RKO (cell line): Measurements from ENCODE around the gene C1GALT1C1L.
"Not testable (repeated sequence)": the region's sequence is repeated elsewhere in the genome, so short reads cannot be mapped to it uniquely, and the experiment has no call there.

Experiments used
- DNase-seq: peaks from one replicate; pipeline ENCODE4 v3.0.0-alpha.2; 2016; ENCODE audit warnings: low spot score

The C1GALT1C1L gene

DNA sequence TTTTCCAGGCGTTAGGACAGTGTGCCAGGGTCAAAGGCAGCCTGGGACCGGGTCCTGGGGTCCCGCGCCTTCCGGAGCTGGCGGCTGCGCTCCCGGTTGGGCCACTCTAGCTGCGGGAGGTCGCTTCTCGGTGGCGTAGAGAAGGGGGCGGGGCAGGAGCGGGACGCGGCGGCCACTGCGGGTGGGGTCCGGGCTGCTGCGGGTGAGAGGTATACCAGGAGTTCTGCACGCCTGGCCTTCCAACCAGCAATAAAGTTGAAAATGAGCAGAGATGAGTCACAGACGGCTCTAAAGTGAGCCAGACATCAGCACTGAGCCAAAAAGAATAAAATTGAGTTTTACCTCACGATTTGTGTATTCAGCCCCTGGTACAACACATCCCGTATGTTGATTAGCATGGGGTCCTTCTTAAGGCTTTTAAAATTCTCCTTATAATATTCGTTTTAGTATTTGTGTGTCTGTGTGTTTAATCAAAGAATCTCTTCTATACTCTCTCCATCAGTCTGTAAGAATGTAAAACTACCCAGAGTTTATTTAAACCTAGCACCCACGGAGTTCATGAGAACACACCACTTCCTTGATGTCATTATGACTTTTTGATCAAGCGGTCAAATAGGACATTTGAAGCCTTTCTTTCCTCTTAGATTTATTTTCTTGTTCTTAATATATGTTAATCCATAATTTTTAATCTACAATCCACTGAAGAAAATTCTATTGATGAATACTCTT, at the start of gene C1GALT1C1L:
C1GALT1C1L (minus strand) TSS at position 108 of the 729 bp plus-strand sequence; CDS start at position 1, 107 bp downstream.
- DNase-seq = no peak

DNA sequence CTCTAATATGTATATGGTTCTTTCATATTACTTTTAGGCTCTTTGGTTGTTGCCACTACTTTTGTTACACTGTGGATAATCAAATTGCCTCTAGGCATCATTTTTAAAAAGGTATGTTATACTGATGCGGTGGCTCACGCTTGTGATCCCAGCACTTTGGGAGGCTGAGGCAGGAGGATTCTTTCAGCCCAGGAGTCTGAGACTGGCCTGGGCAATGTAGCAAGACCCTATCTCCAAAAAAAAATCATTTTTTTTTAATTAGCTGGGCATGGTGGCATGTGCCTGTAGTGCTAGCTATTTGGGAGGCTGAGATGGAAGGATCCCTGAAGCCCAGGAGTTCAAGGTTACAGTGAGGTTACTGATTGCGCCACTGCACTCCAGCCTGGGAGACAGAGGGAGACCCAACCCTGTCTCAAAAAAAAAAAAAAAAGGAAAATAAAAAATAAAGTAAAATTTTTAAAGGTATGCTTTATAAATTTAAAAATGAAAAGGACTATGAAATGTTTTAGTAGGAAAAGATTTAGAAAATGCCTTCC, 49.5 kb upstream of the C1GALT1C1L start:
- no peak for DNase-seq

GRCh38 chr2:43724728-43725526, 48.7 kb upstream of the C1GALT1C1L start:
- DNase-seq = no peak

DNA sequence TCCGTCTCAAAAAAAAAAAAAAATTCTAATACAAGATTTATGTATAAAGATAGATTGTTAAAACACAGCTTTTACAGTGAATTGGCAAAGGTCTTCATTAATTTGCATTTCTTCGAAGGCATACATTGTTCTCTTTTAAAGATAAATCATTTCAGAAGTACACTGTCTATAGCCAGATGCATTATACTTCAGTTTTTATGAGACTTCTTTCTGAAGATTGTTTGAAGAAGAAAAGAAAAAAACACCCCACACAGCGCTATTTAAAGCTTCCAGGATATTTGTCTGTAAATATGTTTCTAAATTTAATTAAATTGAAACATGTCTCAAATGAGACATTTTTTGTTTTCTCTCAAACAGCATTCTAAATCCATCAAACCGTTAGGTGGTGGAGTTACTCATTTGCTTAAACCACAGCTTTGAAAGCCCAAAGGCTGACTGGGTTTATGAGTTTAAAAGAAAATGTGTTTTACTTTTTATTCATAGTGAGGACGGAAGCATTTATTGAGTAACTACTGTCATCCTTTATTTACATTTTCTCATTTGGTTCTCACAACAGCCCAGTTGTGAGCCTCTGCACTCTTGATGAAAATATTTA, 42.4 kb upstream of the C1GALT1C1L start:
- no peak for DNase-seq

DNA sequence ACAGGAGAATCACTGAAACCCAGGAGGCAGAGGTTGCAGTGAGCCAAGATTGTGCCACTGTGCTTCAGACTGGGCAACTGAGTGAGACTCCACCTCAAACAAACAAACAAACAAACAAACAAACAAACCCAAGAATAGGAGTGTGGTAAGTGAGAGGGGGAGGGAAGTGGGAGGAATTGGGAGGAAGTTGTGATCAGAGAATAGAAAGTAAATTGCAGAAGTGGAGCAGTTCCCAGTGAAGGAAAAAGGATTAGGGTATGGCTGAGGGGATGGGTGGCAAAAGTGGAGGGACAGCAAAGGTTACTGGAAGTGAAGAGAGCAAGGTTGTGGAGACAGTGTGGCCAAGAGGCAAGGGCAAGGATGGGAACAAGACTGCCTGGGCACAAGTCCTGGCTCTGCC, 41.1 kb upstream of the C1GALT1C1L start:
- no peak for DNase-seq

GRCh38 chr2:43715300-43716098, 39.3 kb upstream of the C1GALT1C1L start:
- no peak for DNase-seq

GRCh38 chr2:43714164-43714563, 37.9 kb upstream of the C1GALT1C1L start:
- DNase-seq = peak; percentile 35

DNA sequence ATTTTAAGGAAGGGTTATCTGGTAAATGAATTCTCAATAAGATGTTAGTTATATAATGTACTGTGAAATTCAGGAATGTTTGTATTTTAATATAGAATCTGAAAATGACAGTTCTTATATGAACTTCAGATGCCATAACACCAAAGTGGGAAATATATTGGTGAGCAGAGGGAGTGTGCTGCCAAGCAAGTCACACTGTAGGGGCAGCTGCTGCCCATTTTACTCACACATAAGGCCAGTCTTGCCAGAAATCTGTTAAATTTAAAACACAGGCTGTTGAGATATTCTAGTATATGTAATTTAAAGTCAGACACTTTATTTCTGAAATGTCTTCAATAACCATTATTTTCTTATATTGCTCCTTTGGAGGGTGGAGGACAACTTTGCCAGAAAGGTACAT, 34.6 kb upstream of the C1GALT1C1L start:
- no peak for DNase-seq

DNA sequence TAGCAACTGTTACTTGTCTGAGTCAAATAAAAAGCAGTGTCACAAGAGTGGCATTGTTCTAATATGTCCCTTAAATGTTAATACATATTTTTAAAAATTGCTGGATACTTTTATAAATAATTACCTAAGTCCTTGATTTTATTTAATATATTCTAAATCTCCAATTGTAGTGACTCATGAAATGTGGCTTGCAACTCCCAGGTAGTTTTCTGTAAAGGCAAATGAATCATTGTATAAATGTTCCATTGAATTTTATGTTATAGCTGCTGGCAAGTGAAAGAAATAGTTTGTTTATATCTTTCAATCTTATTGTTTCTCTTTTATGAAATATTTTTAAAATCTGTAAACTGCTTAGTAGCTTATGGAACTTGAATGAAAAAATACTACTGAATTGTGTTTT, 32.7 kb upstream of the C1GALT1C1L start:
- no peak for DNase-seq

DNA sequence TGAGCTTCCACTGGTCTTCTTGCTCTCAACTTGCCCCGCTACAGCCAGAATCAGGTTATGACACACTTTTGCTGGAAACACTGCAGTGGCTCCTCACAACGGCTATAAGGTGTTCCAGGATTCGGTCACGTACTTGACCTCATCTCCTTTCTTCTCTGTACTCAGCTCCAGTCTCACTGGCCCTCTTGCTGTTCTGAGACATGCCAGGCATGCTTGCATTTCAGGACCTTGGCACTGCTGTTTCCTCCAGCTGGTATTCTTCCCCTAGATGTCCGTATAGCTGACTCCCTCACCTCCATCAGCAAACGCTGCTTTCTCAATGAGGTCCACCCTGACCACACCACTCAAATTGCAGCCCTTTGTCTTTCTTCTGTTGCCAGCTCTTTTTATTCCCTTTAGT, 31.9 kb upstream of the C1GALT1C1L start:
- DNase-seq = no peak

DNA sequence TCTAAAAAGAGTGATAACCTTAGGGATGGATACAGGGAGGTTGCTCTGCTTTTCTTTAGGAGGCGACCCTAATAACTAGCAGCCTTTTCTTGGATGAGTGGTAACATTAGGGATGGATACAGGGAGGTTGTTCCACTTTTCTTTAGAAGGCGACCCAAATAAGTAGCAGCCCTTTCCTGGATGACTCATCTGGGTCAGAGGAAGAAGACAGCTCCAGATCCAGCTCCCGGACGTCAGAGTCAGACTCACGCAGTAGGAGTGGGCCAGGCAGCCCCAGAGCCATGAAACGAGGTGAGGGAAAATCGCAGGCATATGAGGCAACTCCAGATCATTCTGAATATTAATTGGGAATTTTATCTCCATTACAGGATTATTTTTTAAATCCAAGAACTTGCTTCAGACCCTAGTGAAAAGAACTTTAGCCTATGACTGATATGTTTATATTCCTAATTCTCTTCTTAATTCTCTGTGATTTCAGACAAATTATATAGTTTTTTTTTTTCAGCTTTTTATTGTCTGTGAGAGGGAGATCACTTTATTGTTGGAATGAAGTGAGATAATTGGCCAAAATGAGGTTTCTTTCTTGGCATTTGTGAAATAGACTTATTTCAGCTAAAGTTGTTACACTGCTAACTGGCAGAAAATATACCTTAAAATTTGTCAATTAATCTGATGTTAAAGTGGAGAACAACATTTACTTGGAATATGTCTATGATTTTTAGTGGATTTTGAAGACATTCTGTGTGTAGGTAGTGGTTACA, 31.2 kb upstream of the C1GALT1C1L start:
- DNase-seq = peak; percentile 37

- DNase-seq = no peak
Observed at GRCh38 chr2:43701111-43701510, 24.9 kb upstream of the C1GALT1C1L start.

DNA sequence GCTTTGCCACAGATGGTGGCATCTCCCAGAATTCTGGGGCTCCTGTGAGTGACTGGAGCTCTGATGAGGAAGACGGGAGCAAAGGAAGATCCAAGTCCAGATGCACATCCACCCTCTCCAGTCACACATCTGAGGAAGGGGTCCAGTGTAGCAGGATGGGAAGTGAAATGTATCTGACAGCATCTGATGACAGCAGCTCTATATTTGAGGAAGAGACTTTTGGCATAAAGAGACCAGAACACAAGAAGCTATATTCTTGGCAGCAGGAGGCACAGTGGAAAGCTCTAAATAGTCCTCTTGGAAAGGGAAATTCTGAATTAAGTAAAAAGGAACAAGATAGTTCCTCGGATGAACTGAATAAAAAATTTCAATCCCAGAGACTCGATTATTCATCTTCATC, 23.5 kb upstream of the C1GALT1C1L start:
- DNase-seq = no peak

DNA sequence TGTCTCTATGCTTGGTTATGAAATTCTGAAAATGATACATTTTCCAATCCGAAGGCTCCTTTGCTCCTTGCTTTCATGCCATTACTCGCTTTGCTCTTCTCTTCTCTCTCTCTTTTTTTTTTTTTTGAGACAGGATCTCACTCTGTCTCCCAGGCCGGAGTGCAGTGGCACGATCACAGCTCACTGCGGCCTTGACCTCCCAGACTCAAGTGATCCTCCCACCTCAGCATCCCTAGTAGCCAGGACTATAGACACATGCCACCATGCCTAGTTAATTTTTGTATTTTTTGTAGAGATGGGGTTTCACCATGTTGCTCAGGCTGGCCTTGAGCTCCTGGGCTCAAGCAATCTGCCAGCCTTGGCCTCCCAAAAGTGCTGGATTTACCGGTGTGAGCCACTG, 21.9 kb upstream of the C1GALT1C1L start:
- DNase-seq = not testable (repeated sequence)

DNA sequence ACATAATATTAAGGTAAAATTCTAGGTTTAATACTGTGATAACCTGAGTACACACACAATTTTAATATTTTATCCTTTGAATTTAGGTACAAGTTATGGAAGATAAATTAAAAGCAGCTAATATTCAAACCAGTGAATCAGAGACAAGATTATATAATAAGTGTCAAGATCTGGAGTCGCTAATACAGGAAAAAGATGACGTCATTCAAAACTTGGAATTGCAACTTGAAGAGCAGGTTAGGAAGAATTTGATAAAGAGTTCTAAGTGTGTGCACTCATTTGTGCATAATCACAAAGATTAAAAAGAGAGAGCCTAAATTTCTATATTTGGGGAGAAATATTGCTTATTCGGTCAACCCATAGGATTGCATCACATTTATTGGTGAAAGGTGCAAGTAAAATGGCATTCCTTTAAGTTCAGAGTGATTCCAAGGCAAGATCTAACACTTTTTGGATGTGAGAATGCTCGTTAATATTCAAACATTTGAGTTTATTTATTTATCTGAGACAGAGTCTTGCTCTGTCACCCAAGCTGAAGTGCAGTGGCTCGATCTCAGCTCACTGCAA, 16.3 kb upstream of the C1GALT1C1L start:
- DNase-seq = no peak

DNA sequence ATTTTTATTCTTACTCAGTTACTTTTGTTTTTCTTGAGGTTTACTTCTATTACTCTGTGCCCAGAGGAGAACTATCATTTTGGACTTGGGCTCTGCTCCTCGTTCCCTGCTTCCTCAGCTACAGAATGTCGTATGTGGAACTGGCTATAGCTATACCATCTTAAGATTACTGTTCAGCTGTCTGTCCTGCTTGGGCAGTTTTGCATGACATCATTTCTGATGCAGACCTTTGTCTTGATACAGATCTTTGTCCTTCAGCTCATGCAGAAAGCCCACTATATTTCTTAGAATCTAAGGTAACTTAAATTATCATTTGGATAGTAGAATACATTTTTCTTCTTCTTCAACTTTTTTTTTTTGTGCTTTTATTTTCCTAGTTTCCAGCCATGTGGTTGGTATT, 13.8 kb upstream of the C1GALT1C1L start:
- no peak for DNase-seq

- DNase-seq = no peak
Observed at GRCh38 chr2:43685357-43685756, 9.1 kb upstream of the C1GALT1C1L start.

- DNase-seq = not testable (repeated sequence)
Observed at GRCh38 chr2:43677783-43678182, 1.6 kb upstream of the C1GALT1C1L start.

DNA sequence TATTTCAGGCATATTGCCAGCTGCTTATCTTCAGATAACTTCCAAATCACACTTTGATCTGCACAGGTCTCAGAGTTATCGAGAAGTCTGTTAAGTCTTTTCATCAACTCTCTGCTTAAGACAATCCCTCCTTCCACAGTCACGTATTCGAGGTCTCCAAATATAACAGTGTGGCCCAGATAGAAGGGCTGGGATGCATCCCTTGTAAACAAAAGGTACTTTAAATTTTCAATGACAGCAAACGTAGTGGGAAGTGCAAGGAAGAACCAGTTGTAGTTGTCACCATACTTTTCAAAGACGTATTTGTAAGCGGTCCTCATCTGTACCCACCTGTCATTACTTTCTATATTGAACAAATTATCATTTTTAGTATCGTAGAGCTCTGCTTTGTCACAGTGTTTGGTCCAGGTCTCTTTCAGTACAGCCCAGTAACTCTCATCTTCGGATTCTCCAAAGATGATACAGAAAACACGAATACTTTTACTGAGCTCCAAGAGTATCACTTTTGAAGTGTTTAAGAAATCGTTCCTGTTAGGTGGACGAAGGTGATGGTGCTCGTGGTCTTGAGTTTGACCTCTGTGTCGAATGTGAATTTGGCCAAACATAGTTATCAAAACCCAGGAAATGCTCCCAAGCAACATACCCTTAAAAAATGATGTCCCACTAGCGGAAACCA, 445 bp downstream of the C1GALT1C1L start:
- DNase-seq = no peak

- DNase-seq = no peak
Observed at GRCh38 chr2:43657241-43657640, 19.0 kb downstream of the C1GALT1C1L start.
